Endothelial cell of umbilical vein (primary cell): Measurements from ENCODE around the gene LDHD. TPM values are rescaled to one million over a fixed set of nuclear protein-coding genes. Genes with fewer than 3 reads are reported as not detected.

Experiments
- BruUV-seq: library from RNA; stranded (reverse); fragments of 400-500 nt; replicated peaks from 2 replicates; lab custom pipeline; 2021; lab: Mats Ljungman, UMichigan
- CTCF ChIA-PET: fragments of 300-600, 350-600 bp; sonication (Branson Sonifier 250); formaldehyde crosslinking; loops from one replicate; lab custom pipeline; 2021; ENCODE audit warnings: antibody characterized with exemption, inconsistent platforms; lab: Charles Lee
- POLR2A ChIA-PET: fragments of 300-600, 350-600 bp; sonication (Branson Sonifier 250); formaldehyde crosslinking; loops from one replicate; lab custom pipeline; 2021; ENCODE audit warnings: antibody characterized with exemption, inconsistent platforms; lab: Charles Lee
- DNase-seq: peaks from one replicate; pipeline ENCODE4 v3.0.0-alpha.2; 2011; ENCODE audit warnings: low read depth, low spot score
- FAIRE-seq: peaks from 2 replicates; lab custom pipeline; 2011; peaks lifted over from hg19 to GRCh38; lab: Jason Lieb, UNC
- H2AFZ ChIP-seq: 2 replicates; pipeline ENCODE4 v1.6.0; 2012; ENCODE audit warnings: low read depth, low read length, control low read depth, inconsistent platforms
- H3K27ac ChIP-seq: 2 replicates; pipeline ENCODE4 v1.5.1; 2011; ENCODE audit warnings: low read depth, mild to moderate bottlenecking, control low read depth, low read length, moderate library complexity; ENCODE audit not compliant: insufficient read depth
- H3K27me3 ChIP-seq, 2 experiments: 2 replicates each; pipeline versions ENCODE4 v1.6.0 to v1.6.1; 2011; ENCODE audit warnings: low read length in 2 of 2, mixed read lengths in 1 of 2; ENCODE audit not compliant: control insufficient read depth in 2 of 2, insufficient read depth in 2 of 2
- H3K36me3 ChIP-seq, 2 experiments: 2 replicates in 1 of 2; 3 replicates in 1 of 2; pipeline ENCODE4 v1.5.1; 2011; ENCODE audit warnings: low read length in 2 of 2, mild to moderate bottlenecking in 1 of 2, moderate library complexity in 1 of 2; ENCODE audit not compliant: control insufficient read depth in 2 of 2, insufficient read depth in 2 of 2; ENCODE audit errors: extremely low read depth in 1 of 2
- H3K4me1 ChIP-seq: 3 replicates; pipeline ENCODE4 v1.5.1; 2011; ENCODE audit warnings: mild to moderate bottlenecking, low read length; ENCODE audit not compliant: control insufficient read depth, insufficient read depth; ENCODE audit errors: extremely low read depth
- H3K4me2 ChIP-seq: 2 replicates; pipeline ENCODE4 v1.6.1; 2011; ENCODE audit warnings: low read length, control low read depth, mixed read lengths; ENCODE audit not compliant: insufficient read depth
- H3K4me3 ChIP-seq, 3 experiments: fragments of 200-600 bp in 1 of 3; sonication (generic), shearing (Covaris generic) in 1 of 3; replicated peaks in 1 of 3; 2 replicates each; pipeline ENCODE4 v1.5.1; 2011 to 2016; ENCODE audit warnings: control low read depth in 3 of 3, low read length in 3 of 3, mild to moderate bottlenecking in 2 of 3, inconsistent platforms in 1 of 3, low read depth in 1 of 3, moderate library complexity in 1 of 3; ENCODE audit not compliant: insufficient read depth in 1 of 3
- H3K79me2 ChIP-seq: 2 replicates; pipeline ENCODE4 v1.6.0; 2012; ENCODE audit warnings: low read length, inconsistent platforms; ENCODE audit not compliant: control insufficient read depth, insufficient read depth
- H3K9ac ChIP-seq: replicated peaks from 2 replicates; pipeline ENCODE3; 2011; ENCODE audit warnings: low read length, control low read depth; ENCODE audit not compliant: insufficient read depth; ENCODE audit errors: extremely low read depth
- H3K9me1 ChIP-seq: replicated peaks from 3 replicates; pipeline ENCODE4 v1.6.0; 2011; ENCODE audit warnings: mild to moderate bottlenecking, low read length; ENCODE audit not compliant: control insufficient read depth, insufficient read depth; ENCODE audit errors: extremely low read depth
- H3K9me3 ChIP-seq: replicated peaks from 2 replicates; pipeline ENCODE4 v1.5.1; 2012; ENCODE audit warnings: low read length, inconsistent platforms; ENCODE audit not compliant: control insufficient read depth, insufficient read depth
- H4K20me1 ChIP-seq: replicated peaks from 2 replicates; pipeline ENCODE3; 2011; ENCODE audit warnings: mild to moderate bottlenecking, low read length; ENCODE audit not compliant: control insufficient read depth, insufficient read depth; ENCODE audit errors: extremely low read depth
- CTCF ChIP-seq, 2 donors: IDR thresholded peaks; 1 replicate in 1 of 2; 2 replicates in 1 of 2; pipeline ENCODE4 v1.5.1; 2011; ENCODE audit warnings: low read length in 2 of 2, mild to moderate bottlenecking in 2 of 2, moderate library complexity in 2 of 2, control low read depth in 1 of 2, inconsistent platforms in 1 of 2, low read depth in 1 of 2; ENCODE audit not compliant: insufficient read depth in 1 of 2; ENCODE audit errors: extremely low read depth in 1 of 2
- EZH2 ChIP-seq: IDR thresholded peaks from 2 replicates; pipeline ENCODE4 v1.6.1; 2012; ENCODE audit warnings: borderline replicate concordance, low read depth, mild to moderate bottlenecking, moderate library complexity, low read length, inconsistent platforms; ENCODE audit not compliant: severe bottlenecking
- FOS ChIP-seq: IDR thresholded peaks from 2 replicates; pipeline ENCODE4 v1.6.1; 2011; ENCODE audit warnings: mild to moderate bottlenecking, low read length, moderate library complexity, borderline replicate concordance; ENCODE audit not compliant: insufficient read depth
- GATA2 ChIP-seq: IDR thresholded peaks from 2 replicates; pipeline ENCODE4 v1.7.0; 2011; ENCODE audit warnings: low read depth, mild to moderate bottlenecking, moderate library complexity, mixed read lengths, low read length; ENCODE audit not compliant: insufficient read length, insufficient read depth
- JUN ChIP-seq: IDR thresholded peaks from 2 replicates; pipeline ENCODE4 v1.6.1; 2011; ENCODE audit warnings: borderline replicate concordance, low read depth; ENCODE audit not compliant: insufficient read length, insufficient read depth
- MAX ChIP-seq: IDR thresholded peaks from 2 replicates; pipeline ENCODE4 v1.6.1; 2011; ENCODE audit not compliant: insufficient read depth, insufficient read length
- MYC ChIP-seq: IDR thresholded peaks from one replicate; pipeline ENCODE4 v1.6.1; 2011; ENCODE audit warnings: mild to moderate bottlenecking, low read depth, low read length
- POLR2A ChIP-seq: IDR thresholded peaks from 2 replicates; pipeline ENCODE4 v1.6.1; 2012; ENCODE audit warnings: low read depth, mild to moderate bottlenecking, control low read depth, low read length
- POLR2AphosphoS5 ChIP-seq: IDR thresholded peaks from 2 replicates; pipeline ENCODE4 v1.6.1; 2012; ENCODE audit warnings: low read depth, mild to moderate bottlenecking, control low read depth, low read length, moderate library complexity; ENCODE audit not compliant: insufficient read depth
- dilution Hi-C: fragments of 300-500 bp; cut with MboI; formaldehyde crosslinking; loops from one replicate; pipeline ENCODE4 v1.15.0; 2019; ENCODE audit warnings: low sequenced_read_pairs; ENCODE audit not compliant: extremely low pct_ligation_motif_present
- intact Hi-C: fragments of 100-400 bp; cut with micrococcal nuclease; formaldehyde crosslinking; loops from one replicate; pipeline ENCODE4 v1.10.0; 2022
- polyA plus RNA-seq, 4 experiments: library from polyadenylated mRNA; depleted of rRNA in 3 of 4; stranded (reverse) in 3 of 4; unstranded in 1 of 4; fragments of >200 nt; gene quantifications; 2 replicates each; pipeline versions ENCODE4 v1.2.1 to v1.2.3, GENCODE V29; 2011 to 2012; ENCODE audit warnings: missing spikeins in 1 of 4
- total RNA-seq: library from RNA; stranded (reverse); gene quantifications from 2 replicates; pipeline ENCODE4 v1.2.3, GENCODE V29; 2021

Gene LDHD
- total and polyA plus RNA-seq, 2 donors (not counting 3 experiments of a cell fraction or from before 2014, with no cell fraction given), result 0.41 TPM; not detected in 1

GRCh38 chr16:75152635-75153034, 36.1 kb upstream of the LDHD start:
- DNase-seq, result no peak
- Histone ChIP-seq H3K9me3 (no peaks in the 10 kb centered on the region), H3K4me2 (no peak overlapping the region), H3K27ac (no peak overlapping the region), H3K27me3 (no peaks in the 10 kb centered on the region), H4K20me1 (no peaks in the 10 kb centered on the region), H3K9me1 (no peaks in the 10 kb centered on the region), H3K36me3 (peaks cover 0 to 3% of the 10 kb centered on the region in 2 experiments), H3K9ac (no peak overlapping the region), H3K4me1 (peaks cover 6% of the 10 kb centered on the region), H2AFZ (no peak overlapping the region), H3K4me3 (no peak overlapping the region), H3K79me2 (peaks cover 25% of the 10 kb centered on the region)
- TF ChIP-seq FOS, result no peak
- no peak for TF ChIP-seq POLR2A
- no peak for TF ChIP-seq JUN
- no peak for TF ChIP-seq MYC
- no peak for TF ChIP-seq EZH2
- no peak for TF ChIP-seq MAX
- TF ChIP-seq POLR2AphosphoS5, result no peak
- TF ChIP-seq GATA2, result no peak
- TF ChIP-seq CTCF (IDR thresholded peaks at IDR 0.05; ENCODE audit: extremely low read depth in 1 of 2, insufficient read depth in 1 of 2, low read depth in 1 of 2, low read length in 2 of 2), result no peak
- POLR2A ChIA-PET, result no interaction called here
- dilution Hi-C loops, result no loop called here
- BruUV-seq, result no TSS peak
- FAIRE-seq, result no peak
- CTCF ChIA-PET, result no interaction called here
- intact Hi-C loops, result no loop called here
